Right atrium auricular region (tissue), 2 donors: ENCODE results near the gene TWF2. TPM values are rescaled to one million over a fixed set of nuclear protein-coding genes. Genes with fewer than 3 reads are reported as not detected.

Experiments used
- DNase-seq: peaks from one replicate; pipeline ENCODE4 v3.0.0-alpha.2; 2019; ENCODE audit warnings: low spot score
- H3K27ac ChIP-seq, 2 donors: fragments of 200-600 bp; sonication (generic); 1 replicate in 1 of 2; 2 replicates in 1 of 2; pipeline ENCODE4 v1.5.1; 2016 to 2019
- H3K27me3 ChIP-seq, 2 donors: fragments of 200-600 bp; sonication (generic); one replicate each; pipeline versions ENCODE4 v1.5.1 to v1.6.0; 2017 to 2019
- H3K36me3 ChIP-seq: fragments of 200-600 bp; sonication (generic); one replicate; pipeline ENCODE4 v1.5.1; 2016
- H3K4me1 ChIP-seq, 2 donors: fragments of 200-600 bp; sonication (generic); one replicate each; pipeline versions ENCODE4 v1.5.1 to v1.6.0; 2017 to 2019
- H3K4me3 ChIP-seq, 2 donors: fragments of 200-600 bp; sonication (generic); 1 replicate in 1 of 2; 2 replicates in 1 of 2; pipeline ENCODE4 v1.5.1; 2017 to 2019; ENCODE audit warnings: mild to moderate bottlenecking in 1 of 2, moderate library complexity in 1 of 2
- H3K9me3 ChIP-seq, 2 donors: fragments of 200-600 bp; sonication (generic); one replicate each; pipeline ENCODE4 v1.5.1; 2019
- CTCF ChIP-seq, 2 donors: fragments of 200-600 bp; sonication (generic); IDR thresholded peaks; one replicate each; pipeline ENCODE4 v1.5.1; 2019; ENCODE audit warnings: antibody characterized with exemption in 2 of 2
- total RNA-seq, 2 donors: library from RNA; depleted of rRNA; stranded (reverse); fragments of >200 nt; gene quantifications; one replicate each; pipeline ENCODE4 v1.1.0, GENCODE V29; 2016

TWF2 gene
- total RNA-seq, 2 donors from 2014 or later, result 54.4 to 58.6 TPM

GRCh38 chr3:52225452-52226228 is 13.3 kb downstream of the TWF2 start, which contains the start of gene TLR9:
TSS of gene TLR9 (minus strand) at chr3:52225645. CDS start at chr3:52225529, 116 bp downstream.
- DNase-seq, result no peak
- peaks cover 29% of the 10 kb centered on the region for H3K36me3 ChIP-seq
- no peak within 1 kb of the TSS for H3K4me3 ChIP-seq
- no peaks in the 10 kb centered on the region for H3K9me3 ChIP-seq
- no peak for TF ChIP-seq CTCF (IDR thresholded peaks at IDR 0.05)
- no peak within 1 kb of the TSS for H3K27ac ChIP-seq
- H3K4me1 ChIP-seq, result peaks cover 0 to 12% of the 10 kb centered on the region in 2 donors
- no peaks in the 10 kb centered on the region for H3K27me3 ChIP-seq

DNA sequence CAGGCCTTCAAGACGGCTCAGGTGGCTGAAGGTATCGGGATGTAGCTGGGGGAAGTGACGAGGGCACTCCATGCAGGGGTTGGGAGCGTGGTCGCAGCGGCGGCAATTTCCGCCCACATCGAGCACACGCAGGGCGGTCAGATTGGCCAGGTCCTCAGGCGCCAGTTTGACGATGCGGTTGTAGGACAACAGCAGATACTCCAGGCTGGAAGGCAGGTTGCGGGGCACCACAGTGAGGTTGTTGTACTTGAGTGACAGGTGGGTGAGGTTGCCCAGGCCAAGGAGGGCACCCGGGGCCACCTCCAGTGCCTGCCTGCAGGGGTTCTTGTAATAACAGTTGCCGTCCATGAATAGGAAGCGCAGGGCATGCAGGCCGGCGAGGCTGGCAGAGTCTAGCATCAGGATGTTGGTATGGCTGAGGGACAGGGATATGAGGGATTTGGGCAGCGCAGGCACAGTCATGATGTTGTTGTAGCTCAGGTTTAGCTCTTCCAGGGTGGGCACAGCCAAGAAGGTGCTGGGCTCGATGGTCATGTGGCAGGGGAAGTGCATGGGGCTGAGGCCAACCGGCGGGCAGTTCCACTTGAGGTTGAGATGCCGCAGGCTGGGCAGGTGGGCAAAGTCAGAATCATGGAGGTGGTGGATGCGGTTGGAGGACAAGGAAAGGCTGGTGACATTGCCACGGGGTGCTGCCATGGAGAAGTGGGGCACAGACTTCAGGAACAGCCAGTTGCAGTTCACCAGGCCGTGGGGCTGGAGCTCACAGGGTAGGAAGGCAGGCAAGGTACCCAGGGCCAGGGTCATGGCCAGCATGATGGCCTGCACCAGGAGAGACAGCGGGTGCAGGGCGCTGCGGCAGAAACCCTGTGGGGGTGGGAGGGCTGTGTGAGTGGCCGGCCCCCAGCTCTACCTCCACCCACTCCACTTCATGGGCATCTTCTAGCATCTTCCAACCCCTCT is 15.2 kb downstream of the TWF2 start:
- TF ChIP-seq CTCF (IDR thresholded peaks at IDR 0.05), result no peak
- no peak overlapping the region for H3K4me3 ChIP-seq
- peaks cover 10% of the 10 kb centered on the region for H3K36me3 ChIP-seq
- peaks cover 0 to 31% of the 10 kb centered on the region in 2 donors for H3K4me1 ChIP-seq
- DNase-seq, result no peak
- no peaks in the 10 kb centered on the region for H3K27me3 ChIP-seq
- H3K27ac ChIP-seq, result no peak overlapping the region
- H3K9me3 ChIP-seq, result no peaks in the 10 kb centered on the region

- no peak for TF ChIP-seq CTCF (IDR thresholded peaks at IDR 0.05)
- H3K4me1 ChIP-seq, result peaks cover 0 to 40% of the 10 kb centered on the region in 2 donors
- H3K27me3 ChIP-seq, result no peaks in the 10 kb centered on the region
- H3K27ac ChIP-seq, result no peak overlapping the region
- no peaks in the 10 kb centered on the region for H3K36me3 ChIP-seq
- H3K4me3 ChIP-seq, result no peak overlapping the region
- H3K9me3 ChIP-seq, result no peaks in the 10 kb centered on the region
- DNase-seq, result no peak
These were observed 16.4 kb downstream of the TWF2 start for GRCh38 chr3:52222319-52223221.

DNA sequence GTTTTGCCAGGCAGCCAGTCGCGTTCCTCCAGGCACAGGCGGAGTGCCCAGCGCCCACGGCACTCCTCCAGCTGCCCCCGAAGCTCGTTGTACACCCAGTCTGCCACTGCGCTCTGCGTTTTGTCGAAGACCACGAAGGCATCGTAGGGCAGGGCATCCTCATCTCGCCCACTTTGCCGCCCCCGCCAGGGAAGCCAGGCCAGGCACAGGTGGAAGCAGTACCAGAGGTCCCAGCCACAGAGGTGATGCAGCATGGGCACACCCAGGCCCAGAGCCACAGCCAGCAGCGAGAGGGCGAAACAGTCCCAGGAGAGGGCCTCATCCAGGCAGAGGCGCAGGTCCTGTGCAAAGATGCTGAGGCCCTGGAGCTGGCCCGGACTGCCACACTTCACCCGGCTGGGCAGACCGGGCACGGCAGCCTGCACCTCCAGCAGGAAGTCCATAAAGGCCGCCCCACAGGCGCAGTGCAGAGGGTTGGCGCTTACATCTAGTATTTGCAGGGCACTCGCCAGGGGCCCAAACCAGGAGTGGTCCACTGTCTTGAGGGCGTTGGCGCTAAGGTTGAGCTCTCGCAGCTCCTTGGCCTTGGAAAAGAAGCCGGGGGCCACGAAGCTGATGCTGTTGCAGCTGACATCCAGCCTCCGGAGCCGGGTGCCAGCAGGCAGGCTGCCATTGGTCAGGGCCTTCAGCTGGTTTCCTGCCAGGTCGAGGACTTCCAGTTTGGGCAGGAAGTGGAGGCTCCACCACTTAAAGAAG is 17.2 kb downstream of the TWF2 start:
- H3K27me3 ChIP-seq, result no peaks in the 10 kb centered on the region
- no peak for TF ChIP-seq CTCF (IDR thresholded peaks at IDR 0.05)
- H3K9me3 ChIP-seq, result no peaks in the 10 kb centered on the region
- DNase-seq, result no peak
- peaks cover 0 to 49% of the 10 kb centered on the region in 2 donors for H3K4me1 ChIP-seq
- no peak overlapping the region for H3K27ac ChIP-seq
- no peak overlapping the region for H3K4me3 ChIP-seq
- H3K36me3 ChIP-seq, result no peaks in the 10 kb centered on the region
